GM12878 (cell line): ENCODE results near the gene KLHL8. TPM values are rescaled to one million over a fixed set of nuclear protein-coding genes. Genes with fewer than 3 reads are reported as not detected.

Experiments
- ATAC-seq: fragments of 200-7000 bp; cut with Tn5 transposase; 3 replicates; pipeline ENCODE4 v1.9.1; 2020; ENCODE audit warnings: mild to moderate bottlenecking, moderate library complexity
- BruUV-seq: library from RNA; stranded (reverse); fragments of 400-500 nt; replicated peaks from 2 replicates; lab custom pipeline; 2021; lab: Mats Ljungman, UMichigan
- CTCF ChIA-PET: fragments of 300-600 bp; sonication (Branson Sonifier 250); formaldehyde crosslinking; extraction: SDS; loops from one replicate; lab custom pipeline; 2021; ENCODE audit warnings: inconsistent platforms; lab: Yijun Ruan, JAX
- POLR2A ChIA-PET: fragments of 350-600 bp; formaldehyde crosslinking; extraction: SDS; loops from one replicate; lab custom pipeline; 2021; ENCODE audit warnings: inconsistent platforms; lab: Charles Lee
- RAD21 ChIA-PET: fragments of 300-600 bp; sonication (Branson Sonifier 250); formaldehyde crosslinking; loops from one replicate; lab custom pipeline; 2023; ENCODE audit warnings: antibody characterized with exemption; ENCODE audit not compliant: unreplicated experiment; lab: Charles Lee
- SMC1A ChIA-PET: fragments of 300-600 bp; sonication (Branson Sonifier 250); formaldehyde crosslinking; loops from one replicate; lab custom pipeline; 2023; ENCODE audit not compliant: unreplicated experiment, uncharacterized antibody; lab: Charles Lee
- DNase-seq: peaks from one replicate; pipeline ENCODE4 v3.0.0-alpha.2; 2011; ENCODE audit warnings: low read depth, low spot score
- FAIRE-seq: peaks from 3 replicates; lab custom pipeline; 2011; peaks lifted over from hg19 to GRCh38; lab: Jason Lieb, UNC
- H2AFZ ChIP-seq: 2 replicates; pipeline ENCODE4 v1.6.0; 2011; ENCODE audit warnings: low read depth, low read length, control low read depth; ENCODE audit not compliant: control insufficient read depth
- H3K27ac ChIP-seq: 2 replicates; pipeline ENCODE4 v1.5.1; 2011; ENCODE audit warnings: control low read depth; ENCODE audit not compliant: control insufficient read depth, insufficient read depth
- H3K27me3 ChIP-seq, 2 experiments: replicated peaks in 1 of 2; 2 replicates each; pipeline versions ENCODE4 v1.6.0 to v1.6.1; 2011; ENCODE audit warnings: low read length in 1 of 2; ENCODE audit not compliant: control insufficient read depth in 2 of 2, insufficient read depth in 2 of 2
- H3K36me3 ChIP-seq, 2 experiments: 2 replicates each; pipeline ENCODE4 v1.5.1; 2011; ENCODE audit warnings: low read length in 1 of 2; ENCODE audit not compliant: control insufficient read depth in 2 of 2, insufficient read depth in 2 of 2
- H3K4me1 ChIP-seq: 2 replicates; pipeline ENCODE4 v1.6.1; 2011; ENCODE audit warnings: mild to moderate bottlenecking, low read length, moderate library complexity, mixed read lengths; ENCODE audit not compliant: control insufficient read depth, insufficient read depth
- H3K4me2 ChIP-seq: 2 replicates; pipeline ENCODE4 v1.6.0; 2011; ENCODE audit warnings: control low read depth; ENCODE audit not compliant: control insufficient read depth, insufficient read depth
- H3K4me3 ChIP-seq: fragments of 200-600 bp; sonication (generic); 2 replicates; pipeline ENCODE4 v1.5.1; 2016
- H3K79me2 ChIP-seq: 2 replicates; pipeline ENCODE4 v1.6.0; 2011; ENCODE audit warnings: low read length; ENCODE audit not compliant: control insufficient read depth, insufficient read depth
- H3K9ac ChIP-seq: 2 replicates; pipeline ENCODE4 v1.8.0; 2011; ENCODE audit warnings: low read length, control low read depth, mixed read lengths; ENCODE audit not compliant: control insufficient read depth, insufficient read depth
- H3K9me3 ChIP-seq: replicated peaks from 3 replicates; pipeline ENCODE4 v1.5.1; 2011; ENCODE audit warnings: mild to moderate bottlenecking, low read length; ENCODE audit not compliant: control insufficient read depth, insufficient read depth
- H4K20me1 ChIP-seq: 2 replicates; pipeline ENCODE4 v1.6.0; 2011; ENCODE audit not compliant: control insufficient read depth, insufficient read depth
- ATF7 ChIP-seq: fragments of 450-650 bp; IDR thresholded peaks from 2 replicates; pipeline ENCODE4 v1.6.1; 2016; ENCODE audit warnings: low read depth, mild to moderate bottlenecking
- HCFC1 ChIP-seq: fragments of 150-350 bp; IDR thresholded peaks from 2 replicates; pipeline ENCODE4 v1.6.1; 2014; ENCODE audit warnings: low read length
- KDM1A ChIP-seq: fragments of 200-600 bp; sonication (generic); IDR thresholded peaks from 2 replicates; pipeline ENCODE4 v1.6.1; 2016; ENCODE audit warnings: borderline replicate concordance
- MLLT1 ChIP-seq: fragments of 450-650 bp; IDR thresholded peaks from 2 replicates; pipeline ENCODE4 v1.6.1; 2016; ENCODE audit warnings: mild to moderate bottlenecking
- MXI1 ChIP-seq: fragments of 150-350 bp; IDR thresholded peaks from 2 replicates; pipeline ENCODE4 v1.6.1; 2011; ENCODE audit warnings: low read depth, mild to moderate bottlenecking, inconsistent platforms, low read length, improper control_type of control experiment
- NR2C1 ChIP-seq: fragments of 450-650 bp; IDR thresholded peaks from 2 replicates; pipeline ENCODE4 v1.6.1; 2017; ENCODE audit warnings: antibody characterized with exemption, mild to moderate bottlenecking, moderate library complexity
- PML ChIP-seq: IDR thresholded peaks from 2 replicates; pipeline ENCODE4 v1.6.1; 2012; ENCODE audit warnings: low read length, inconsistent platforms
- RCOR1 ChIP-seq: conservative IDR thresholded peaks from 2 replicates; pipeline ENCODE4 v1.6.1; 2012; ENCODE audit warnings: low read depth, low read length, improper control_type of control experiment
- RUNX3 ChIP-seq: IDR thresholded peaks from 2 replicates; pipeline ENCODE4 v1.6.1; 2012; ENCODE audit warnings: low read length, inconsistent platforms
- WGBS: methylation state at CpG from one replicate; pipeline ENCODE4 v1.1.6; 2016; ENCODE audit warnings: low lambda C conversion rate; ENCODE audit not compliant: insufficient replicate concordance, insufficient coverage; ENCODE audit errors: missing lambda C conversion rate; 5-methylcytosine and 5-hydroxymethylcytosine counted together
- in situ Hi-C: fragments of 300-500 bp; cut with MboI; formaldehyde crosslinking; loops from 9 replicates; pipeline ENCODE4 v1.14.3; 2018; ENCODE audit warnings: mixed read lengths
- intact Hi-C: fragments of 100-400 bp; cut with micrococcal nuclease; formaldehyde crosslinking; loops from one replicate; pipeline ENCODE4 v1.14.2; 2022; ENCODE audit not compliant: unreplicated experiment
- polyA plus RNA-seq, 11 experiments: library from polyadenylated mRNA; depleted of rRNA in 4 of 11; unstranded in 6 of 11; stranded (reverse) in 5 of 11; fragments of >200 nt; fragmentation: Nextera tagmentation in 4 of 11; fragmentation: Illumina TruSeq in 1 of 11; extraction: Ambion mirVana in 4 of 11; extraction: Trizol in 1 of 11; gene quantifications; 1 replicate in 1 of 11; 2 replicates in 10 of 11; pipeline versions ENCODE4 v1.2.1 to v1.2.3, GENCODE V29; 2011 to 2016; ENCODE audit warnings: inconsistent platforms in 2 of 11, missing spikeins in 2 of 11, low read depth in 1 of 11
- total RNA-seq, 4 experiments: library from RNA; depleted of rRNA in 3 of 4; stranded (reverse); fragments of >200 nt in 3 of 4; fragmentation: Illumina TruSeq in 1 of 4; extraction: Trizol in 1 of 4; gene quantifications; 2 replicates each; pipeline versions ENCODE4 v1.2.1 to v1.2.3, GENCODE V29; 2013 to 2021

Gene KLHL8
- total and polyA plus RNA-seq, 10 of the 15 experiments (the other 5 are each of a cell fraction or from before 2014, with no cell fraction given), result 4.5 to 13.1 (median 9.0) TPM

DNA sequence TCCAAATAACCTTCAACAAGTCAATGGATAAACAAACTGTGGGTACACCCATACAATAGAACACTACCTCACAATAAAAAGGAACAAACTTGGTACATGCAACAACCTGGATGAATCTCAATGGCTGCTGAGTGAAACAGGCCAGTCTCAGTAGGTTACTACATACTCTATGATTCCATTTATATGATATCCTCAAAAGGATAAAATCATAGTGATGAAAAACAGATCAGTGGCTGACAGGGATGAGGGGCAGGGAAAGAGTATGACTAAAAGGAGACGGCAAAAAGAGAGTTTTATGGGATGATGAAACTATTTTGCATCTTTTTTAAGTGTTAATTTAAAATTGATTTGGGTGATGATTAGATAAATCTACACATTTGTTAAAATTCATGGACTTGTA lies 15.9 kb downstream of the KLHL8 start:
- Histone ChIP-seq H3K27ac (no peak overlapping the region), H3K79me2 (peaks cover 16% of the 10 kb centered on the region), H2AFZ (no peak overlapping the region), H3K9me3 (peaks cover 2% of the 10 kb centered on the region; the same call in 2 of the 3 replicates), H3K9ac (no peak overlapping the region), H4K20me1 (no peaks in the 10 kb centered on the region), H3K4me1 (no peaks in the 10 kb centered on the region; the same call in 1 of the 2 replicates), H3K4me2 (no peak overlapping the region), H3K27me3 (no peaks in the 10 kb centered on the region), H3K4me3 (no peak overlapping the region), H3K36me3 (no peaks in the 10 kb centered on the region)
- TF ChIP-seq PML, result no peak
- no peak for TF ChIP-seq MLLT1
- TF ChIP-seq RCOR1, result no peak
- no peak for TF ChIP-seq MXI1
- no peak for TF ChIP-seq KDM1A
- no peak for TF ChIP-seq HCFC1
- no peak for TF ChIP-seq NR2C1
- no peak for TF ChIP-seq ATF7
- no peak for TF ChIP-seq RUNX3
- intact Hi-C loops (no loop called here), in situ Hi-C loops (no loop called here)
- BruUV-seq, result no TSS peak
- no peak for ATAC-seq
- no peak for DNase-seq
- POLR2A ChIA-PET, result interaction anchor here (1.0 kb wide), 1 partner anchor 14 kb away, joined by 3 read pairs; no protein-coding TSS in a partner anchor
- 100% methylated on average over 1 of the region's 1 CpG for WGBS
- CTCF ChIA-PET, result interaction anchor here (0.6 kb wide), 1 partner anchor 98 kb away, joined by 3 read pairs; no protein-coding TSS in a partner anchor
- RAD21 ChIA-PET, result no interaction called here
- FAIRE-seq, result no peak
- SMC1A ChIA-PET, result no interaction called here
